Measurements from ENCODE around the gene C17orf67. TPM values are rescaled to one million over a fixed set of nuclear protein-coding genes. Genes with fewer than 3 reads are reported as not detected.
A peak's percentile ranks its signal among the peaks of the same experiment; 100 is the strongest.

The C17orf67 gene
- polyA plus RNA-seq, 1 donor from 2014 or later: 2.1 TPM

DNA sequence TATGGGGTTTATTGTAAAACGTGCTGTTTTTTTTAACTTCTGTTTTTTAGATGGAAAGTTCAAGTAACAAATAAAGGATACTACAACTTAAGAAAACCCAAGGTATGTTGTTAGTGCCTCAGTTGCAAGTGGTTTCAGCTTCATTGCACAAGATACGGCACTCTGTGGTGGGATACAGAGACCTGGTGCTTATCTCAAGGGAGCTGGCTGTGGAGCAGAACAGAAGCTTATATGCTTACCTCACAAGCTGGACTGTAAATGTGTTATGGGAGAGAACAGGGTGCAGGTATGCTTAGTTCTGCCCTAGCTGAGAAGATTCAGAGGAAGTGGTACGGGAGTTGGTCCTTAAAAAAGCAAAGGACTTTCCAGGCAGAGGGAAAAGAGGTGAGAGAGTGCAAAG, 15.4 kb upstream of the C17orf67 start:
- no peak overlapping the region for H3K4me3 Mint-ChIP-seq
- peaks cover 12% of the 10 kb centered on the region for H3K36me3 Mint-ChIP-seq
- H3K9me3 Mint-ChIP-seq: no peaks in the 10 kb centered on the region
- H3K27me3 Mint-ChIP-seq: no peaks in the 10 kb centered on the region
- H3K4me1 Mint-ChIP-seq: peaks cover 0 to 4% (median 2%) of the 10 kb centered on the region in 3 donors
- peak overlapping the region in 1 of 3 donors; percentile 8 for H3K27ac Mint-ChIP-seq

- no peak overlapping the region for H3K4me3 Mint-ChIP-seq
- H3K27me3 Mint-ChIP-seq: no peaks in the 10 kb centered on the region
- peaks cover 10% of the 10 kb centered on the region for H3K36me3 Mint-ChIP-seq
- peaks cover 0 to 4% (median 2%) of the 10 kb centered on the region in 3 donors for H3K4me1 Mint-ChIP-seq
- no peak overlapping the region for H3K27ac Mint-ChIP-seq
- no peaks in the 10 kb centered on the region for H3K9me3 Mint-ChIP-seq
These were observed 13.4 kb upstream of the C17orf67 start for GRCh38 chr17:56847106-56847505.

DNA sequence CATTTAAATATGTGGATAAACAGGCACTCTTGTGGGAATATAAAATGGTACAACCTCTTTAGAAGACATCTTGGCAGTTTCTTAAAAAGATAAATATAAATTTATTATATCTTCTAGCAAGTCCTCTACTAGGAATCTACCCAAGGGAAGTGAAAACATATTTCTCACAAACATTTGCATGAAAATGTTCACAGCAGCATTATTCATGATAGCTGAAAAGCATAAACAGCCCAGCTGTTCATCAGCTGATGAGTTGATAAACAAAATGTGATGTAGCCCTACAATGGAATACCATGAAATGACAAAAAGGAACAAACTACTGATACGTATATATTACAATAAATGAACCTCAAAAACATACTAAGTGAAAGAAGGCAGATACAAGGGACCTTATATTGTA, 12.2 kb upstream of the C17orf67 start:
- H3K4me1 Mint-ChIP-seq: peaks cover 0 to 4% (median 2%) of the 10 kb centered on the region in 3 donors
- H3K9me3 Mint-ChIP-seq: no peaks in the 10 kb centered on the region
- no peak overlapping the region for H3K27ac Mint-ChIP-seq
- no peak overlapping the region for H3K4me3 Mint-ChIP-seq
- peaks cover 5% of the 10 kb centered on the region for H3K36me3 Mint-ChIP-seq
- no peaks in the 10 kb centered on the region for H3K27me3 Mint-ChIP-seq

DNA sequence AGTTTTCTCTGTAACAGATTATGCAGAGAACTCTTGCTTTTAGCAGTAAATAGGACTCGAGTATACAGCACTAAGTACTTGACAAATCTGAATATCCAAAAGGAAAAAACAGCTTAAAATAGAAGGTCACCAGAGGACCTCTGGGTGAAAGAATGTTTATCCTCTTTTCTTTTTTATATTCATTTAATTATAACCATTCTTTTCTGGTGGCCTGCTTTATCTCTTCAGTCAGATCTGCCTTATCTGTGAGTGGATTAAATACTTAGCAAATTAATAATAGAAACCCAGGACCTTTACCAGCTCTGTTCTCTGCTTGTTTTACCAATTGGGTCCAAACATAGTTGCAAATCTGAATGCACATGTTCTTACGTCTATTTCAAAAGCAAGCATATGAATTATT, 8.9 kb upstream of the C17orf67 start:
- no peak overlapping the region for H3K4me3 Mint-ChIP-seq

DNA sequence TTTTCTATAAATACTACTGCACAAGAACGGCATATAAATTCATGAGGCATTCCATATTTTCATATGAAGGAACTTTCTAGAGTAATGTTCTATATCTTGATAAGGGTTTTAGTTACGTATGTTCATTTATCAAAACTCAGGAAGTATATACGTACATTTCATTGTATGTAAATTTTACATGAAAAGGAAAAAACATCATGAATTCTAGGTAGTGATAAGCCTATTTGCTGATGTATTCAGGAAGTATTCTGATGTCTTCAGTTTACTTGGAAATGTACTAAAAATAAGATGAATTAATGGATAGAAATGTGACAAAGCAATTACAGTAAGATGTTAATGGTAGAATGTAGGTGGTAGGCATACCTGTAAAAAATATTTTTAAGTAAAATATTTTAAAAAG, 5.0 kb upstream of the C17orf67 start:
- no peaks in the 10 kb centered on the region for H3K9me3 Mint-ChIP-seq
- no peaks in the 10 kb centered on the region for H3K36me3 Mint-ChIP-seq
- peak overlapping the region in 1 of 3 donors; percentile 19 for H3K27ac Mint-ChIP-seq
- no peaks in the 10 kb centered on the region for H3K27me3 Mint-ChIP-seq
- H3K4me1 Mint-ChIP-seq: peaks cover 16 to 28% (median 20%) of the 10 kb centered on the region in 3 donors
- H3K4me3 Mint-ChIP-seq: peak overlapping the region in 1 of 4 donors; percentile 30

More for the DNA sequence above, 8.9 kb upstream of the C17orf67 start:
- H3K27ac Mint-ChIP-seq: no peak overlapping the region
- no peaks in the 10 kb centered on the region for H3K9me3 Mint-ChIP-seq
- peaks cover under 1 to 15% (median 2%) of the 10 kb centered on the region in 3 donors for H3K4me1 Mint-ChIP-seq
- H3K36me3 Mint-ChIP-seq: peaks cover 4% of the 10 kb centered on the region
- H3K27me3 Mint-ChIP-seq: no peaks in the 10 kb centered on the region

- Mint-ChIP-seq H3K9me3 (no peaks in the 10 kb centered on the region), H3K4me3 (peak overlapping the region; percentile 95 to 99 (median 98)), H3K27me3 (no peaks in the 10 kb centered on the region), H3K4me1 (peaks cover 36 to 49% (median 37%) of the 10 kb centered on the region in 3 donors), H3K36me3 (peaks cover 2% of the 10 kb centered on the region), H3K27ac (peak overlapping the region; percentile 90 to 96 (median 93))
These were observed 1.5 kb upstream of the C17orf67 start for GRCh38 chr17:56835264-56835585.

- peaks cover 36 to 48% (median 37%) of the 10 kb centered on the region in 3 donors for H3K4me1 Mint-ChIP-seq
- H3K9me3 Mint-ChIP-seq: no peaks in the 10 kb centered on the region
- peak overlapping the region; percentile 90 to 96 (median 93) for H3K27ac Mint-ChIP-seq
- peak overlapping the region; percentile 95 to 99 (median 98) for H3K4me3 Mint-ChIP-seq
- H3K27me3 Mint-ChIP-seq: no peaks in the 10 kb centered on the region
- H3K36me3 Mint-ChIP-seq: peaks cover 2% of the 10 kb centered on the region
These were observed 902 bp upstream of the C17orf67 start for GRCh38 chr17:56834380-56835263.

DNA sequence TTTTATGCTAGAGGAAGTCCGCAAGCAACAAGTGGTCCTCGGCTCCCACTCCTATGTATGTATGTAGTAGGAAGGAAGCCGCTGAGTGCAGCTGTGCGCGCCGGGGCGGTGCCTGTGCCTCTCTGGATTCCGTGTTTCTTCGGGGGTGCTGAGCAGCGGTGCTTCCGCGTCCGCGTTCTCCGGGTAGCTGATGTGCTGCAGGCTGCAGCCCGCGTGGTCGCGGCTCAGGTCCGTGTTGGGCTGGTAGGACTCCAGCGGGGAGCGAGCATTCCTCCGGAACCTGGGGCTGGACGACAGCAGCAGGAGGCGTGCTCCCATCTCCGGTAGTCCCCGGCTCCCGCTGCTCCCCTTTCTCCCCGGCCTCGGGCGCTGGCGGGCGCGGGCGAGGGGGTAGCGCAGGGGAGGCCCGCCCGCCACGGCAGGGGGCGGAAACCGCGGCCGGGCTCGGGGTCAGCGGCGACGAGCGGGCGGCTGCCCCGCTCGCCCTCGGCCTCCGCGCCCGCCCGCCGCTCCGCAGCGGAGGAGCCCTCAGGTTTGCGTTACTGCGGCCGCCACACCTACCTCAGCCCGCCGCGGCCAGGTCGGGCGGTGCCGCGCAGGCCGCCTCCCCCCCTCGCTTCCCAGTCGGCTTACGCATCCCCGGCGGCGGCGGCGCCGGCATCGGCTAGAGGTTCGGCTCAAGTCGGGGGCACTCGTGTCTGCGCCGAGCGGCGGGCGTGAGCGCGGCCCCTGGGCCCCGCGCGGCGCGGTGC, 487 bp downstream of the C17orf67 start:
- Mint-ChIP-seq H3K36me3 (peaks cover 2% of the 10 kb centered on the region), H3K27me3 (no peaks in the 10 kb centered on the region), H3K4me3 (peak overlapping the region; percentile 92 to 99 (median 96)), H3K4me1 (peaks cover 36 to 46% (median 37%) of the 10 kb centered on the region in 3 donors), H3K27ac (peak overlapping the region; percentile 83 to 96 (median 96)), H3K9me3 (no peaks in the 10 kb centered on the region)

- H3K4me1 Mint-ChIP-seq: peaks cover 34 to 40% (median 36%) of the 10 kb centered on the region in 3 donors
- H3K27me3 Mint-ChIP-seq: no peaks in the 10 kb centered on the region
- H3K4me3 Mint-ChIP-seq: peak overlapping the region; percentile 87 to 99 (median 94)
- peak overlapping the region; percentile 83 to 96 (median 96) for H3K27ac Mint-ChIP-seq
- H3K36me3 Mint-ChIP-seq: peaks cover 2% of the 10 kb centered on the region
- H3K9me3 Mint-ChIP-seq: no peaks in the 10 kb centered on the region
These were observed 1.3 kb downstream of the C17orf67 start for GRCh38 chr17:56832446-56832845.

- Mint-ChIP-seq H3K36me3 (peaks cover 2% of the 10 kb centered on the region), H3K27me3 (no peaks in the 10 kb centered on the region), H3K4me3 (peak overlapping the region in 2 of 4 donors; percentile 25 to 99), H3K4me1 (peaks cover 27 to 32% (median 27%) of the 10 kb centered on the region in 3 donors), H3K27ac (peak overlapping the region; percentile 63 to 86 (median 83)), H3K9me3 (no peaks in the 10 kb centered on the region)
These were observed 2.2 kb downstream of the C17orf67 start for GRCh38 chr17:56831369-56832095.

DNA sequence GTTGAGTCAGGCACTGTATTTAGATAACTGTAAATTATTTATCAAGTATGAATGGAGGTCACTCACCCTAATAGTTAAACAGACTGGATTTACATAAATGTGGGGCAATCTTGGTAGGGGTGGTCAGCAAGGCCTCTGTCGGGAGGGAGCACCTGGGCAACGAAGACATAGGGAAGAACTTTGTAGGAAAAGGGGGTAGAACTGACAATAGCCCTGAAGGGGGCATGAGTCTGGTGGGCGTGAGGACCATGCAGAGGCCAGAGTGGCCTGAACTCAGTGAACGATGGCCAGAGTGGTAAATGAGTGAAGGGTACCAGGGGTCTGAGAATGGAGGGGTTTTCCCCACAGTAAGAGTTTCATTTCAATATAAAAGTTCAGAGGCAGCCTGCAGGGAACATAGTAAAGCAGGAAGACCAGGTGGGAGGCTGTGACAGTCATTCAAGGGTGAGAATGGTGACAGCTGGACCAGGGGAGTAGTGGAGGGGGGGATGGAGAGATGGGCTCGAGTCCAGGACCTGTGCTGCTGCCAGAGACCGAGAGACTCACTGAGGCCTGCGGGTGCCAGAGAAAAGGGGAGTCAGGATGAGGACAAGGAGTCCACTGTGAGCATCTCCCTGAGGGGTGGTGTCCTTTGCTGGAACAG, 2.9 kb downstream of the C17orf67 start:
- H3K27ac Mint-ChIP-seq: peak overlapping the region in 1 of 3 donors; percentile 63
- peak overlapping the region; percentile 21 to 99 (median 60) for H3K4me3 Mint-ChIP-seq
- peaks cover 24 to 30% (median 25%) of the 10 kb centered on the region in 3 donors for H3K4me1 Mint-ChIP-seq
- H3K36me3 Mint-ChIP-seq: peaks cover 2% of the 10 kb centered on the region
- no peaks in the 10 kb centered on the region for H3K9me3 Mint-ChIP-seq
- no peaks in the 10 kb centered on the region for H3K27me3 Mint-ChIP-seq

DNA sequence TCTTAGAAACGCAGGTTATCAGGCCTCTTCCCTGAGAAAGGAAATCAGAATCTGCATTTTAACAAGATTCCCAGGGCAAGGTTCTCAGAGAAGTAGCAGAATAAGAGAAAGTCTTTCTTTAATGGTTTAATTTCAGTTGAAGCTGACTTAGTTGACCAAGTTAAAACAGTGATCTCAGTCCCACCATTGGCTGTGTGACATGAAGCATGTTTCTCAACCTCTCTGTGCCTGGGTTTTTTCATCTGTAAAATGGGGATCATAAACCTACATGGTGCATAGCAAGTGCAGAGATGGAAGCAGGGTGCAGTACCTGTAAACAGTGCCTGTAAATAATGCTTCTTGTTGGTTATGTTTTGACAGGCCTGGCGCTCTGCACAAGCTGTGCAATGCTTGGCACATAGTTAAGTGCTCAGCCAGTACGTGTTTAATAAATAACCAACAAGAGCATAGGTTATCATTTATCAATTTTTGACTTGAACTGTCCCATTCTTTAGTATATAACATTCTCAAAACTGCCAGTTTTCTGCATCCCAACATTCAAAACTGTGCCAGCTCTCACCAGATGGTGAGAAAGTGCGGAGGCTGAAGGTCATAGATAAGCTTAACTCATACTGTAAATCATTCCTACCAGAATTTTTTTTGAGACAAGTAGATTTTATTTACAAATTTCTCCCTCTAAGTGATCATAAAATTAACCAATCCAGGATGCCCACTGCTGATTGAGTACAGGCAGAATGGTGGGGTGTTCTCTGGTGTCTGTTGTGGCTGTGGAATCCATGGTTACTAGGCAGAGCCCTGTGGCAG, 6.9 kb downstream of the C17orf67 start:
- Mint-ChIP-seq H3K36me3 (peaks cover 5% of the 10 kb centered on the region), H3K9me3 (no peaks in the 10 kb centered on the region), H3K27ac (peak overlapping the region; percentile 19 to 39 (median 32)), H3K27me3 (no peaks in the 10 kb centered on the region), H3K4me3 (no peak overlapping the region), H3K4me1 (peaks cover 6 to 16% (median 12%) of the 10 kb centered on the region in 3 donors)

DNA sequence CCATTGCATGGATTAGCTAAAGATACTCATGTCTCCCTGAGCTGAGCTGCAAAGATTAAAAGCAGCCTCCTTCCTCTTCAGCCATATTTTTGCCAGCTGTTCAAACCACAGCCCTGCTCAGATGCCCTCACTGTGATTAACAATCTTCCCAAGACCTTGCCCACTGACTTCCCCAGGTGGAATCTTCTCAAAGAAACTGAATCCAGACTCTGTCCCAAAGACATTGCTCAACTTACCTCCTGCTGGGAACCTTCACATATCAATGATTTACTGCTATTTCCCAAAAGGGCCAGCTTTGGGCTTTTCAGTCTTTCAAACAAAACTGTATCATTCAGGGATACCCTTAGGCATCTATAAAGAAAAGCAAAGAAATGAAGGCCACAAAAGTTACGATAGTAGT, 9.2 kb downstream of the C17orf67 start:
- Mint-ChIP-seq H3K27me3 (no peaks in the 10 kb centered on the region), H3K36me3 (peaks cover 4% of the 10 kb centered on the region), H3K4me3 (no peak overlapping the region), H3K9me3 (no peaks in the 10 kb centered on the region), H3K27ac (no peak overlapping the region), H3K4me1 (peaks cover 0 to 8% (median 2%) of the 10 kb centered on the region in 3 donors)

Data from IgD-negative memory B cell (primary cell).